Fibroblast of lung (primary cell): ENCODE measurements around the gene SHROOM4.

ENCODE experiments used
- EZH2 ChIP-seq: IDR thresholded peaks from 2 replicates; pipeline ENCODE4 v1.5.1; 2012; ENCODE audit warnings: low read length, control low read depth, mild to moderate bottlenecking; ENCODE audit errors: missing control alignments
- TF ChIP-seq, protein P1 (sequence below), 2 donors: IDR thresholded peaks in 1 of 2; conservative IDR thresholded peaks in 1 of 2; 1 replicate in 1 of 2; 2 replicates in 1 of 2; pipeline ENCODE4 v1.5.1; 2011 to 2012; ENCODE audit warnings: low read length in 2 of 2, control low read depth in 1 of 2, inconsistent platforms in 1 of 2, low read depth in 1 of 2, mild to moderate bottlenecking in 1 of 2

DNA sequence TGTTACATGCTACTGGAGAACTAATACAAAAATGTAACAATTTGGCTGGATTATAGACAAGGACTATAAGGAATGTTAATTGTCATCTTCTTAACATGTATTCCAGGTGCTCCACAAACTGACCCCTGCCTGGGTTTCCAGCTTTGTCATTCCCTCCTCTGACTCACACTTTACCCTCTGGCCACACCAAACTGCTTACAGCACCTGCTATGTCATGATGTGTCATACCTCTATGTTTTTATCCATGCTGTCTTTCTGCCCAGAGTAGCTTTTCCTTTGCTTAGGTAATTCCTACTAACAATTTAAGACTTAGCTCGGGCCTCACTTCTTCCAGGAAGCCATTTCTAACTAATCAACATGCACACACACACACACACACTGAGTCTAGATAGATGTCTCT is 14.0 kb upstream of the SHROOM4 start:
- TF ChIP-seq, protein P1, sequence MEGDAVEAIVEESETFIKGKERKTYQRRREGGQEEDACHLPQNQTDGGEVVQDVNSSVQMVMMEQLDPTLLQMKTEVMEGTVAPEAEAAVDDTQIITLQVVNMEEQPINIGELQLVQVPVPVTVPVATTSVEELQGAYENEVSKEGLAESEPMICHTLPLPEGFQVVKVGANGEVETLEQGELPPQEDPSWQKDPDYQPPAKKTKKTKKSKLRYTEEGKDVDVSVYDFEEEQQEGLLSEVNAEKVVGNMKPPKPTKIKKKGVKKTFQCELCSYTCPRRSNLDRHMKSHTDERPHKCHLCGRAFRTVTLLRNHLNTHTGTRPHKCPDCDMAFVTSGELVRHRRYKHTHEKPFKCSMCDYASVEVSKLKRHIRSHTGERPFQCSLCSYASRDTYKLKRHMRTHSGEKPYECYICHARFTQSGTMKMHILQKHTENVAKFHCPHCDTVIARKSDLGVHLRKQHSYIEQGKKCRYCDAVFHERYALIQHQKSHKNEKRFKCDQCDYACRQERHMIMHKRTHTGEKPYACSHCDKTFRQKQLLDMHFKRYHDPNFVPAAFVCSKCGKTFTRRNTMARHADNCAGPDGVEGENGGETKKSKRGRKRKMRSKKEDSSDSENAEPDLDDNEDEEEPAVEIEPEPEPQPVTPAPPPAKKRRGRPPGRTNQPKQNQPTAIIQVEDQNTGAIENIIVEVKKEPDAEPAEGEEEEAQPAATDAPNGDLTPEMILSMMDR (conservative IDR thresholded peaks at IDR 0.05 in 1 of 2, IDR thresholded peaks at IDR 0.05 in 1 of 2; ENCODE audit: low read depth in 1 of 2, low read length in 2 of 2), result no peak
- no peak for TF ChIP-seq EZH2
